Fibroblast of villous mesenchyme (primary cell): ENCODE data around the gene STX10. TPM values are rescaled to one million over a fixed set of nuclear protein-coding genes. Genes with fewer than 3 reads are reported as not detected.

Source experiments
- DNase-seq: peaks from one replicate; pipeline ENCODE4 v3.0.0-alpha.2; 2010; ENCODE audit warnings: low read depth
- H3K4me3 ChIP-seq: 2 replicates; pipeline ENCODE4 v1.5.1; 2011; ENCODE audit warnings: low read depth, mild to moderate bottlenecking, low read length
- total RNA-seq: library from RNA; depleted of rRNA; stranded (reverse); fragments of >200 nt; gene quantifications from 2 replicates; pipeline ENCODE4 v1.2.3, GENCODE V29; 2012
- TF ChIP-seq, protein P1 (sequence below): IDR thresholded peaks from 2 replicates; pipeline ENCODE4 v1.5.1; 2012; ENCODE audit warnings: low read depth, mild to moderate bottlenecking, low read length; ENCODE audit not compliant: insufficient read depth

Gene STX10
- total RNA-seq, 1 donor, result 58.3 TPM

DNA sequence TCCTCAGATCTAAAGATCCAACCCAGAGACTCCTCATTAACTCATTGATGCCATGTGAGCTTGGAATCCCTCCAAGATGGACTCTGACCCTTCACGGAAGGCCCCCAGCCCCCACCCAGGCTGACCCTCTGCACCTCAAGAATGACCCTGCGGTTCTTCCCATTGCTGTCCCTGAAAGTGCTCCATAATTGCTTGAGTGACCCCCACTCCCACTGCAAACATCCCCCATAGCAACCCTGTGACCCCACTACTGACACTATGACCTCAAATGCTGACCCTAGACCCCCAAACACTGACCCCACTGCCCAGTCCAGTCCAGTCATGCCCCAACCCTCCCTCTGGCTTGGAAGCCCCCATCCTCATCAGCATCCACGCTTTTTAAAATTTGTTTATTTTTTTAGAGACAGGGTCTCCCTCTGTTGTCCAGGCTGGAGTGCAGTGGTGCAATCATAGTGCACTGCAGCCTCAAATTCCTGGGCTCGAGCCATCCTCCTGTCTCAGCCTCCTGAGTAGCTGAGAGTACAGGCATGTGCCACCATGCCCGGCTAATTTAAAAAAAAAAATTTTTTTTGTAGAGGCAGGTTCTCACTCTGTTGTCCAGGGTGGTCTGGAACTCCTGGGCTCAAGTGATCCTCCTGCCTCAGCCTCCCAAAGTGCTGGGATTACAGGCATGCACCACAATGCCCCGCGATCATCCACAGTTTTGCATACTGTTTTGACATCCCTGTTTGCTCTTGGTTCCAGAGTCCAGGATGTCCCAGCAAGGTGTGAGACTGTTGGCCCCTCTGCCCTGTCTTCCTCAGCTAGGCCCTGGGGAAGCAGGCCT is 48.4 kb downstream of the STX10 start:
- no peak for DNase-seq
- TF ChIP-seq, protein P1, sequence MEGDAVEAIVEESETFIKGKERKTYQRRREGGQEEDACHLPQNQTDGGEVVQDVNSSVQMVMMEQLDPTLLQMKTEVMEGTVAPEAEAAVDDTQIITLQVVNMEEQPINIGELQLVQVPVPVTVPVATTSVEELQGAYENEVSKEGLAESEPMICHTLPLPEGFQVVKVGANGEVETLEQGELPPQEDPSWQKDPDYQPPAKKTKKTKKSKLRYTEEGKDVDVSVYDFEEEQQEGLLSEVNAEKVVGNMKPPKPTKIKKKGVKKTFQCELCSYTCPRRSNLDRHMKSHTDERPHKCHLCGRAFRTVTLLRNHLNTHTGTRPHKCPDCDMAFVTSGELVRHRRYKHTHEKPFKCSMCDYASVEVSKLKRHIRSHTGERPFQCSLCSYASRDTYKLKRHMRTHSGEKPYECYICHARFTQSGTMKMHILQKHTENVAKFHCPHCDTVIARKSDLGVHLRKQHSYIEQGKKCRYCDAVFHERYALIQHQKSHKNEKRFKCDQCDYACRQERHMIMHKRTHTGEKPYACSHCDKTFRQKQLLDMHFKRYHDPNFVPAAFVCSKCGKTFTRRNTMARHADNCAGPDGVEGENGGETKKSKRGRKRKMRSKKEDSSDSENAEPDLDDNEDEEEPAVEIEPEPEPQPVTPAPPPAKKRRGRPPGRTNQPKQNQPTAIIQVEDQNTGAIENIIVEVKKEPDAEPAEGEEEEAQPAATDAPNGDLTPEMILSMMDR, result no peak
- H3K4me3 ChIP-seq, result peak overlapping the region; percentile 48

DNA sequence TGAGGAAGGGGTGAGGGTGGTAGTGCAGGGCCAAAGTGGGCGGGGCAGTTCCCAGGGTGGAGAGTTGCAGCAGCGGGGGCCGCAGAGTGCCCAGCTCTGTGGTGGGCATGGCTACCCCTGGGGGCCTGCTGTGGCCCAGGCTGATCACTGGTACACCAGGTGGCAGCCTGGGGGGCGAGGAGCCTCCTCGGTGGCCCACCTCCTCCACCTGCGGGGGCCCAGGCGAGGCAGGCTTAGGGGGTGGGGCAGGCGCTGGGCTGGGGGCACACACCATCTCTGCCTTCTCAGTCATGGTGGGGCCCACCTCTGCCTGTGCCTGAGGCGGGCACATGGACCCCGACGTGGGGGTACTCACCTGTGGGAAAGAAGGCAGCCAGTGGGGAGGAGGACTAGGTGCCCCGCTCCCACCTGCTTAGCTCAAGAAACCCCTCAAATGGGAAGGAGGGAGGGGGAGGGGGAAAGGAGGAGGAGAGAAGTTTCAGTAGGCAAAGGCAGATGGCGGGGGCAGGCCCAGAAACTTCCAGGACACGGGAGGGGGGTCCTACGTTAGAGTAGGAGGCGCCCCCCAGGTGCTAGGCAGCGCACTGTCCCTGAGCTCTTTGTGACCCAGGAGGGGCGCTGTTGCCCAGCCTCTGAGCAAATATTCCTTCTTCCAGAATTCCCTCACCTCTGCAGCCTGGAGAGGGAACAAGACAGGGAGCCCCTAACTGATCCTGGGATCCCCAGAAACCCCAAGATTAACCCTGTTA is 49.2 kb downstream of the STX10 start:
- no peak overlapping the region for H3K4me3 ChIP-seq
- DNase-seq, result no peak
- TF ChIP-seq, protein P1, result peak; percentile 24

DNA sequence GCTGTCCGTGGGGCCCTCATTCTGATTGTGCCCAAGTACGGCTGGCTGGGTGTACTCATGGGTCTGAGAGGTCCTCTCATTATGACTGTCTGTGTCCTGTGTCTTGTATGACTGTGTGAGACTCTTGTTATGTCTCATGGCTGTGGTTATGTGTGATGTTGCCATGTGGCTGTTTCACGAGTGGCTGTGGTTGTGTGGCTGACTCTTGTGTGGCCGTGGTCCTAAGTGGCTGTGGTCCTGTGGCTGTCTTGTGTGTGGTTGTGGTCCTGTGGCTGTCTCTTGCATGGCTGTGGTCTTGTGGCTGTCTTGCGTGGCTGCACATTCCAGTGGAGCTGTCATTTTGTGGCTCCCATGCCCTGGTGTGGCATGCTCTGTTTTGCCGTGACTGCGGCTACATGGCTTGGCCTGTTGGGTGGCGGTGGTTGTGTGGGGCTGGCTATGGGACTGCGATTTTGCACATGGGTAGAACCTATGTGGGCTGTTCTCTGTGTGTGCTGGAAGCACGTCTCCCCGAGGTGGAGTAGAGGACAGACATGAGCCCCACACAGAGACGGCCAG is 50.1 kb downstream of the STX10 start:
- TF ChIP-seq, protein P1, result no peak

DNA sequence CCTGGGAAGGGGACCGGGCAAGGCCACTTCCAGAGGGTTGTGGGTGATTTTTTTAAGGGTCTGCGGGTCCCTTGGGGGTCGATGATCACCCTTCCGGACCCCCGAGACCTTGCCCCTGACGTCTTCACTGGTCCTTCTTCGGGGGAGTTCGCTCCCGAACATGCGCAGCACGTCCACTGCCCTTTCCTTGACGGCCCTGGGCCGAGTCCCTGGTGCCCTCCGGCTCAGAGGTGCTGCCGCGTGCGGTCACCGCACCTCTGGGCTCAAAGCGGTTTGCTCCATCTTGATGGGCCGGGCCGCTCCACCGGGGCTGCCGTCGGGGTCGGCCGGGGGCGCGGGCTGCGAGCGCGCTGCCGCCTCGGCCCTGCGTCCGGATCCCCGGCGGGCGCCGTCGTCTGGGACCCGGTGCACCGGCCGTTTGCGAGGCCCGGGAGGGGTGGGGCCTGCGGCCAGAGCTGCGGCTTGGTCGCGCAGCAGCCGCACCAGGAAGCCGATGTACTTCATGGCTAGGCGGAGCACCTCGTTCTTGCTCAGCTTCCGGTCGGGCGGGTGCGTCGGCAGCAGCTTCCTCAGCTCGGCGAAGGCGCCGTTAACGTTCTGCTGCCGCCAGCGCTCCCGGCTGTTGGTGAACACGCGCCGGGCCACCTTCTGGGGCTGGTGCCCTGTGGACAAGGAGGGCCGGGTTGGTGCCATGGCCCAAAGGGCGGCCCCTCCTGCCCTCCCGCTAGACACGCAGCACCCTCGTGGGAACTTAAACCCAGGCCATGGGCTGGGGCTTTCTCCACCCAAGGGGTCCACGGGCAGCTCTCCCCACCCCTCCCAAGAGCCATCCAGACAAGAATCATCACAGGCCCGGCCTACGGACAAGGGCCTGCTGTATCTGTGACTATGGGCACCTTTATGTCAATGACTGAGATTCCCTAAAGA is 50.8 kb downstream of the STX10 start:
- DNase-seq, result peak; percentile 46
- no peak overlapping the region for H3K4me3 ChIP-seq
- TF ChIP-seq, protein P1, result no peak

More for the DNA sequence above, 50.1 kb downstream of the STX10 start:
- DNase-seq, result no peak
- no peak overlapping the region for H3K4me3 ChIP-seq

DNA sequence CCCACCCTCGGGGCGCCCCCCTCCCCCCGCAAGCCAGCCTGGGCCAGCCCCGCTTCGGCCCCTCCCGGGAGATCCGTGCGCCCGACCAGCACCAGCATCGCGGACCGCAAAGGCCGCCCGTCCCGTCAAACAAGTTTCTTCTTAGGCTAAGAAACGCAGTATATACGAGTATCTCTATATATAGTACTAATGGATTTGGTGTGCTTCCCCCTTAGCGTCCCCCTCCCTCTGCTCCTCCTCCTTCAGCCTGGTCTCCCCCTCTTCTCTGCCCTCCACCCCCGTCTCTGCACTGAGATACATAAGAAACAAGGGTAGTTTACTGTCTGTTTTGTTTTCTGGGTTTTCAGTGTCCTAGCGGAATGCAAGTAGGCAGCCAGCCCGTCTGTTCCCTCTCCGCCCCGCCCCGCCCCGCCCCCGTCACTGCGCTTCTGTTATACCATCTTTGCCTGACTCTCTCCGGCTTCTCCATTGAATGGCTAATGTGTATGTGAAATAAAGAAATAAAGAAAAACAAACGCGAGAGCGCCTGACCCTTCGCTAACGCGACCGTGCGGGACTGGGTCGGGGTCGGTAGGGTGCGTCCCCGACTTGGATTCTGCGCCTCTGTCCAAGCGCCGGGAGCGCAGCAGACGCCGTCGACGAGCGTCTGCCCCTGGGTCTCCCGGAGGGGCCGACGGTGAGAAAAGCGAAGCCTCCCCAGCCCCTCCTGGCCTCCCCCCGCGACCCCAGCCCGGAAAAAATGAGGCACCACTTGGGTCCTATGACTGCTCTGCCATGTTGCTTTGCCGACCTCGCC is 51.7 kb downstream of the STX10 start:
- DNase-seq, result peak; percentile 63
- peak overlapping the region; percentile 30 for H3K4me3 ChIP-seq
- TF ChIP-seq, protein P1, result no peak
